HG03558 (cell line): Measurements from ENCODE around the gene R3HDM4.

Experiments
- ATAC-seq: cut with Tn5 transposase; IDR thresholded peaks from one replicate; pipeline ENCODE4 v1.9.1; 2021; ENCODE audit warnings: moderate number of reproducible peaks; ENCODE audit not compliant: unreplicated experiment; ENCODE audit errors: extremely low read depth

Gene R3HDM4

GRCh38 chr19:917323-918151, 4.5 kb upstream of the R3HDM4 start, which contains the start of gene KISS1R:
Gene KISS1R (plus strand): TSS chr19:917333. CDS start chr19:917503, 170 bp downstream.
- no peak for ATAC-seq

- no peak for ATAC-seq
Measured at GRCh38 chr19:916645-917322, 3.8 kb upstream of the R3HDM4 start.

GRCh38 chr19:912181-913079, 589 bp downstream of the R3HDM4 start:
- ATAC-seq, result no peak

DNA sequence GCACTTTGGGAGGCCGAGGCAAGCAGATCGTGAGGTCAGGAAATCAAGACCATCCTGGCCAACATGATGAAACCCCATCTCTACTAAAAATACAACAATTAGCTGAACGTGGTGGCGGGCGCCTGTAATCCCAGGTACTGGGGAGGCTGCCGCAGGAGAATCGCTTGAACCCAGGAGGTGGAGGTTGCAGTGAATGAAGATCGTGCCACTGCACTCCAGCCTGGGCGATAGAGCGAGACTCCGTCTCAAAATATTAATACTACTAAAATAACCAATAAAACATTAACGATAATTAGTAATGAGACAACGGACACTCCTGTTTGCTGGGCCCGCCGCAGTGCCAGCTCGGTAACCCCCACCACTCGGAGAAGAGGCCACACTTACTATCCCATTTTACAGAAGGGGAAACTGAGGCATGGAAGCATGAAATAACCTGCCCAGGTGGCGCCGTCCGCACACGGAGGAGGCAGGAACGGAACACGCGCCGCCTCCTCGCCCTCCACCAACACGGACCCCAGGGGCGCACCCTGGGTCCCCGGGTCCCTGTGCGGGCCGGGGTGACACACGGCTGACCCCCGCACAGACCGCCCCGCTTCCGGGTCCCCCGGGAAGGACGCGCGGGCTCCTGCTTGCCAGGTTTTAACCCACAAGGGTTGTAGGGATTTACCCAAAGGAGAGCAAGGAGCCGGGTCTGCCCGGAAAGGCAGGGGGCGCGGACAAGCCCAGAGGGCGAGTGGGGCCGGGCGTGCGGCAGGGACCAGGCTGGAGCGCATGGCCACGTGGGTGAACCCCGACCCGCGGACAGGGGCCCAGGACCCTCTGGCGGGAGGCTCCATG, 1.6 kb downstream of the R3HDM4 start:
- ATAC-seq, result no peak

DNA sequence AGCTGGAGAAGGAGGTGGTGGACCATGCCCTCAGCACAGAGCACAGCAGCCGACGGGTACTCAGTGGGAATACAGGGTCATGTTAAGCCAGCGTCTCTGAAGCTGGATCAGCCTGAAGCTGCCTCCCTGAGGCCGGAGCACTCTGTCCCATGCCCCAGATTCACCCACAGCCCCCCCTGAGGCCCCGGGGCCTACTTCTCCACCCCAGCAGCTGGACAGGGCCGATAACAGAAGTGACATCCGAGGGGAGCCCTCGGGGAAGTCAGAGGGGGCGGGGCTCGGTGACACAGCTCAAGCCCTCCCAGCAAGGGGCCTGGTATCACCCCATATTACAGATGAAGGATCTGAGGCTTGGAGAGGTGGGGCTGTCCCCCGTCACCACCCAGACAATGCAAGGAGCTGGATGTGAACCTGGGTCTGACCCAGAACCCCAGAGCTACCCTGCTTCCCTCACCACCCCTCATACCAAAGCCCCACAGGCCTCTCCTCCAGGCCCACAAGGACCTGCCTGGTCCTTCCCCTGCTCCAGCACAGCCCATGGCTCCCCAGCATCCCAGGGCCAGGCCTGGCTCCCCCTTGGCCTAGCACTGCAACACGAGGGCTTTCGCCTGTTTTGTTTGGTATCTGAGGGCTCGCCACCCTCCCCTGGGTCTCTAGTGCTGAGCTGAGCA, 5.7 kb downstream of the R3HDM4 start:
- no peak for ATAC-seq

DNA sequence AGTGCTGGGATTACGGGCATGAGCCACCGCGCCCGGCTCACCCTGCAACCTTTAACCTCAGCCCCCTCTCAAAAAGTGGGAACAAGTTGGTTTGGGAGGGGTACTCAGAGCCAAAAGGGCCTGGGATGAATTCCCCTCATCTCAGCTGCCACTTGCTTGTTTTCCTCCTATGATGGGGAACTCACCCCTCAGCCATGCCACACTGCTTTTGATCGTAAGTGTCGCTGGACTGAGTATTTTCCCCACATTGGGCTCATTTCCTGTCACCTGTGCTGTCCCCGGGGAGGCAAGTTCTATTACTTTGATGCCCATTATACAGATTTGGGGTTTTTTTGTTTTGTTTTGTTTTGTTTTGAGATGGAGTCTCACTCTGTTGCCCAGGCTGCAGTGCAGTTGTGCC, 6.5 kb downstream of the R3HDM4 start:
- no peak for ATAC-seq

- no peak for ATAC-seq
Measured at GRCh38 chr19:904545-904944, 8.5 kb downstream of the R3HDM4 start.

DNA sequence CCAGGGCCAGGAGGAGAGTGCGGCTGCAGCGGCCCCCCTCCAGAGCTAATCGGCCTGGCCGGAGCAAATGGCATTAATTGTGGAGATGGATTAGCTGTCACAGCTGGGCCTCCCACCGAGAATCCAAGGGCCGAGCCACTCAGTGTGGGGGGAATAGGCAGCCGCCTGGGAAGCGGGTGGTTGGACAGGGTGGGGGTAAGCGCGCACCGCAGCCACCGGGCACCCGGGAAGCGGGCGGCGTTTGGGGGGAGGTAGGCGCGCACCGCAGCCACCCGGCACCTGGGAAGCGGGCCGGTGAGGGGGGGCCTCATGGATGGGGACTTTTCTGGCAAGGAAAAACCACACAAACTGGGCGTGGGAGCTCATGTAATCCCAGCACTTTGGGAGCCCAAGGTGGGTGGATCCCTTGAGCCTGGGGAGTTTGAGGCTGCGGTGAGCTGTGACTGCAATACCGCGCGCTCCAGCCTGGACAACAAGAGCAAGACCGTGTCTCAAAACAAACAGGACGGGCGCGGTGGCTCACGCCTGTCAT, 9.7 kb downstream of the R3HDM4 start:
- ATAC-seq, result no peak

GRCh38 chr19:902446-903226, 10.4 kb downstream of the R3HDM4 start:
- ATAC-seq, result no peak

- no peak for ATAC-seq
Measured at GRCh38 chr19:902093-902370, 11.0 kb downstream of the R3HDM4 start.

DNA sequence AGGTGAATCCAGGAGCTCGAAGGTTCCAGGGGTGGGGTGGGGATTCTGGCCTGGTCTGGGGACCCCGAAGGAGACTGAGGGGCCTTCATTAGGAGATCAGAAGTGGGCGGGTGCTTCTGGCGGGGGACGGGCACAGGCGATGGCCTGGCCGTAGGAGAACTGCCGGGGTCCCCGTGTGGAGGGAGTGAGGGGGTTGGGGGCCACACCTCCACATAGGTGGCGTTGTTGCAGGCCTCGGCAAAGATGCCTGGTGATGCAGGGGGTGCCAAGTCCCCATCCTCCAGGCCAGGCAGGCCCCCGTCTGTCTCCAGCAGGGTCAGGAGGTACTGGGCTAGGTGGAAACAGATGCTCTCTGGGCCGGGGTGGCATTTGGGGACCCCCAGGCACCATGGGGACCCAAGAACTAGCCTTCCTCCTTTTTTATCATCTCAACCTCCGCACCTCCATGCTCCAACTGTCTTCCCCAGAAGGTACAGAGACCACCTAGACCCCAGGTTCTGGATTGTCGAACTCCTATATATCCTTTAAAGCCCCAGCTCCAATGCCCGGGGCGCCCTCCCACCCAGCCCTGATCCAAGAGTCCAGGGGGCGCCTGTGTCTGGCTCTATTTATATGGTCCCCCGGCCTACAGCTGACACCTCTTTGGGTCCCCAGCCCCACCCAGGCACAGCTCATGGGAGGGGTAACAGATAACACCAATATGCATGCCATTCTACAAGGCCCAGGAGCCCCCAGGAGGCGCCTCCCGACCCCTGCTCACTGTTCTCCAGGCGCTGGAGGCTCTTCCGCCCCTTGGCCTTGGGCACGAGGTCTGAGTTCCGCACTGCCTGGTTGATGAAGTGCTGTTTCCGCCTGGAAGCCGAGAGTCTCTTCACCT, 11.6 kb downstream of the R3HDM4 start:
- no peak for ATAC-seq

GRCh38 chr19:900302-901111, 12.5 kb downstream of the R3HDM4 start:
- no peak for ATAC-seq

GRCh38 chr19:900043-900301, 13.0 kb downstream of the R3HDM4 start:
- no peak for ATAC-seq

DNA sequence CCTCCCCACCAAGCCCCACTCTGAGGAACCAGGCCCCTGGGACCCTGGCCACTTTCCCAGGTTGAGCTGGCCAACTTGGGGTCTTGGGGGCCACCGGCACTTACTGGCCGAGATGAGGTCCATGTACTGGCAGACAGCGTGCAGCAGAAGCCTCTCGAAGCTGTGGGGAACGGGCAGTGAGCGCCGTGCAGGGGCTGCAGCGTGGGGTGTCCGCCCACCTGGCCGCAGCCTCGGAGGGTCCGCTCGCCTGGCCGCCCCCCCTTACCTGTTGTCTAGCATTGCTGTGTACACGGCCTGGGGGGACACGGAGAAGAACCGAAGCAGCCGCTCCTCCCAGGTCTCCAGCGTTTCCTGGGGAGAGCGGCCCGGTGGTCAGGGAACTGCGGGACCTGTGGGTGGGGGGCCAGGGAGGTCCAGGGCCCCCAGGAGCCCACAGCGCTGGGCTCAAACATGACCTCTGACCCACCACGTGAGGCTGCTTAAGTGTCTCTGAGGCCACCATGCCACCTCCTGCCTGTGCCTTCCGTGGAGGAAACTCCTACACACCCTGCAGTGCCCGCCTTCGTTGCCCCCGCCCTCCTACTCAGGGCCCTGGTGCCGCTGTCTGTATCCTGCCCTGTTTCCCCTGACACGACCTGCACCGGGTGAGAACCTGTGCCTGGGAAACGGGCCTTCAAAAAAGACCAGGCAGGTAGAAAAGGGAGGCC, 13.5 kb downstream of the R3HDM4 start:
- ATAC-seq, result no peak

DNA sequence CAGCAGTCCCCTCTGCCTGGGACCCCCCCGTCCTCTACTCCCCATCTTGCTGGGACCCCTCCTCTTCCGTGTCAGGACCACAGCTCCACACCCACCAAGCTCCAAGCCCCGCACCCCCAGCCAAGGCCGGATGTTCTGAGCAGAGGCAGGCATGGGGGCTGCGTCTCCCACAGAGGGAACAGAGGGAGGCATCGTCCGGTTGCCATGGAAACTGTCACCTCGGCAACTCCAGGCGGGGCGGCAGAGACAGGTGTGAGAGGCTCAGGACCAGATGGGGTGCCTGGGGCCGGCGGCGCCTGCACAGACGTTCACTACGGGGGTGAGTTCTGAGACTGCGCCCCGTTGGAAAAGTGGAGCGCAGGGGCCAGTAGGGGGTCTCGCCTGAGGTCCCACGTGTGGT, 14.4 kb downstream of the R3HDM4 start:
- no peak for ATAC-seq

DNA sequence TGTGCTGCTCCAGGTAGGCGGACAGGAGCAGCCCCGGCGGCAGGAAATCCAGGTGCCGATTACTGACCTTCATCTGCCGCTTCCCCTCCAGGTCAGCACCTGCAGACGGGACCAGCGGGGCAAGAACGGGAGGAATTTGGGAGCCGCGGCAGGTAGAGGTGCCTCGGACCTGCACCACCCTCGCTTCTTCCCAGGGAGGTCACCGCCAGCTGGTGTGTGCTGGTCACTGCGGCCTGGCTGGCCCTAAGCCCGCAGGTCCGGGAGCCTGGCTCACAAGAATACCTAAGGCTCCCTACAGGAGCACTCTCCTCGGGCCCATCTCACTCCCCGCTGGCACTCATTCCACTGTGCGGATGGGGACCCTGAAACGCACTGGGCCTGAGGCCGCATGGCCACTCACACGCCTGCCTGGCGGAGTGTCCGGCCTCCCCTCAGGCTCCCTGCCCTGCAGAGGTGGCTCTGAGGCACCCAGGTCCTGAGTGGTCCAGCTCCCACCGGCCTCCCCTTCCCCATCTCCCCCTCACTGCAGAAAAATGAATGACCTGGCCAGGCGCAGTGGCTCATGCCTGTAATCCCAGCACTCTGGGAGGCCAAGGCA, 15.5 kb downstream of the R3HDM4 start:
- ATAC-seq, result no peak
